Peyer's patch (tissue), 4 donors: ENCODE results near the gene ASTN1. TPM values are rescaled to one million over a fixed set of nuclear protein-coding genes. Genes with fewer than 3 reads are reported as not detected.

Experiments used
- DNase-seq, 3 donors: peaks; one replicate each; pipeline ENCODE4 v3.0.0-alpha.2; 2017 to 2019
- H3K27ac ChIP-seq, 4 donors: fragments of 200-600 bp; sonication (generic); one replicate each; pipeline ENCODE4 v1.5.1; 2016 to 2019
- H3K27me3 ChIP-seq, 2 donors: fragments of 200-600 bp; sonication (generic); one replicate each; pipeline ENCODE4 v1.5.1; 2019
- H3K36me3 ChIP-seq, 3 donors: fragments of 200-600 bp; sonication (generic); one replicate each; pipeline ENCODE4 v1.5.1; 2016 to 2019
- H3K4me1 ChIP-seq, 4 donors: fragments of 200-600 bp; sonication (generic); one replicate each; pipeline ENCODE4 v1.5.1; 2016 to 2019
- H3K4me3 ChIP-seq, 4 donors: fragments of 200-600 bp; sonication (generic); 1 replicate in 3 of 4; 2 replicates in 1 of 4; pipeline ENCODE4 v1.5.1; 2016 to 2019; ENCODE audit warnings: mild to moderate bottlenecking in 1 of 4
- H3K9me3 ChIP-seq, 4 donors: fragments of 200-600 bp; sonication (generic); one replicate each; pipeline ENCODE4 v1.5.1; 2016 to 2019; ENCODE audit warnings: mild to moderate bottlenecking in 1 of 4
- CTCF ChIP-seq, 6 experiments: fragments of 450-650 bp in 4 of 6; fragments of 200-600 bp in 2 of 6; sonication (generic) in 1 of 6; IDR thresholded peaks; one replicate each; pipeline ENCODE4 v1.5.1; 2017 to 2019; ENCODE audit warnings: antibody characterized with exemption in 6 of 6, mild to moderate bottlenecking in 3 of 6, moderate library complexity in 1 of 6
- POLR2A ChIP-seq, 2 donors: fragments of 450-650 bp; IDR thresholded peaks; one replicate each; pipeline ENCODE4 v1.5.1; 2017; ENCODE audit warnings: antibody characterized with exemption in 2 of 2, mild to moderate bottlenecking in 2 of 2, moderate library complexity in 2 of 2
- total RNA-seq, 4 donors: library from RNA; depleted of rRNA; stranded (reverse); fragments of >200 nt; gene quantifications; one replicate each; pipeline ENCODE4 v1.1.0, GENCODE V29; 2016

The ASTN1 gene
- total RNA-seq, 4 donors from 2014 or later = 0.28 TPM; not detected in 3

- peaks cover 0 to 5% (median 0%) of the 10 kb centered on the region in 4 donors for H3K4me1 ChIP-seq
- H3K27me3 ChIP-seq = no peaks in the 10 kb centered on the region
- no peaks in the 10 kb centered on the region for H3K36me3 ChIP-seq
- DNase-seq = no peak
- no peak overlapping the region for H3K4me3 ChIP-seq
- no peaks in the 10 kb centered on the region for H3K9me3 ChIP-seq
- H3K27ac ChIP-seq = no peak overlapping the region
- TF ChIP-seq CTCF (IDR thresholded peaks at IDR 0.05) (no peak), POLR2A (IDR thresholded peaks at IDR 0.05) (no peak)
These were observed 9.5 kb upstream of the ASTN1 start for GRCh38 chr1:177173976-177174375.

- Histone ChIP-seq H3K27ac (no peak overlapping the region), H3K36me3 (no peaks in the 10 kb centered on the region), H3K4me3 (no peak overlapping the region), H3K27me3 (no peaks in the 10 kb centered on the region), H3K9me3 (no peaks in the 10 kb centered on the region), H3K4me1 (peaks cover 0 to 5% (median 0%) of the 10 kb centered on the region in 4 donors)
- no peak for TF ChIP-seq CTCF (IDR thresholded peaks at IDR 0.05)
- no peak for TF ChIP-seq POLR2A (IDR thresholded peaks at IDR 0.05)
- DNase-seq = no peak
These were observed 8.4 kb upstream of the ASTN1 start for GRCh38 chr1:177172866-177173265.

- peaks cover 0 to 5% (median 0%) of the 10 kb centered on the region in 4 donors for H3K4me1 ChIP-seq
- H3K27ac ChIP-seq = no peak overlapping the region
- no peaks in the 10 kb centered on the region for H3K36me3 ChIP-seq
- H3K27me3 ChIP-seq = no peaks in the 10 kb centered on the region
- no peak overlapping the region for H3K4me3 ChIP-seq
- H3K9me3 ChIP-seq = no peaks in the 10 kb centered on the region
- no peak for TF ChIP-seq POLR2A (IDR thresholded peaks at IDR 0.05)
- TF ChIP-seq CTCF (IDR thresholded peaks at IDR 0.05) = no peak
- DNase-seq = no peak
These were observed 7.8 kb upstream of the ASTN1 start for GRCh38 chr1:177172272-177172671.

GRCh38 chr1:177171536-177172123, 7.1 kb upstream of the ASTN1 start:
- Histone ChIP-seq H3K36me3 (no peaks in the 10 kb centered on the region), H3K4me3 (no peak overlapping the region), H3K4me1 (peaks cover 0 to 5% (median 0%) of the 10 kb centered on the region in 4 donors), H3K27me3 (no peaks in the 10 kb centered on the region), H3K27ac (no peak overlapping the region), H3K9me3 (no peaks in the 10 kb centered on the region)
- no peak for DNase-seq
- no peak for TF ChIP-seq CTCF (IDR thresholded peaks at IDR 0.05)
- TF ChIP-seq POLR2A (IDR thresholded peaks at IDR 0.05) = no peak

- H3K27ac ChIP-seq = no peak within 1 kb of the TSS
- no peaks in the 10 kb centered on the region for H3K27me3 ChIP-seq
- DNase-seq = no peak
- TF ChIP-seq CTCF (IDR thresholded peaks at IDR 0.05) = no peak
- no peak for TF ChIP-seq POLR2A (IDR thresholded peaks at IDR 0.05)
- peaks cover 0 to 5% (median 0%) of the 10 kb centered on the region in 4 donors for H3K4me1 ChIP-seq
- H3K4me3 ChIP-seq = peak within 1 kb of the TSS in 1 of 4 donors; percentile 30
- no peaks in the 10 kb centered on the region for H3K36me3 ChIP-seq
- no peaks in the 10 kb centered on the region for H3K9me3 ChIP-seq
These were observed 6.4 kb upstream of the ASTN1 start, which contains the start of gene BRINP2 for GRCh38 chr1:177170756-177171535. TSS of gene BRINP2 (plus strand) at chr1:177170958. CDS start at chr1:177229877, 58,919 bp downstream.
